Kidney epithelial cell (primary cell): Measurements from ENCODE around the gene XRN2. TPM values are rescaled to one million over a fixed set of nuclear protein-coding genes. Genes with fewer than 3 reads are reported as not detected.
"Not testable (repeated sequence)": the region's sequence is repeated elsewhere in the genome, so short reads cannot be mapped to it uniquely, and the experiment has no call there.

Experiments
- DNase-seq: peaks from one replicate; pipeline ENCODE4 v3.0.0-alpha.2; 2010; ENCODE audit warnings: low read depth
- H3K27me3 ChIP-seq: 2 replicates; pipeline ENCODE4 v1.6.0; 2011; ENCODE audit warnings: low read length; ENCODE audit not compliant: control insufficient read depth, insufficient read depth
- H3K36me3 ChIP-seq: 2 replicates; pipeline ENCODE4 v1.5.1; 2011; ENCODE audit warnings: low read length; ENCODE audit not compliant: control insufficient read depth, insufficient read depth
- H3K4me3 ChIP-seq: 2 replicates; pipeline ENCODE4 v1.5.1; 2011; ENCODE audit warnings: low read depth, mild to moderate bottlenecking, control low read depth, low read length
- total RNA-seq: library from RNA; depleted of rRNA; stranded (reverse); fragments of >200 nt; gene quantifications from 2 replicates; pipeline ENCODE4 v1.2.3, GENCODE V29; 2015
- TF ChIP-seq, protein P1 (sequence below): IDR thresholded peaks from 2 replicates; pipeline ENCODE4 v1.5.1; 2011; ENCODE audit warnings: mild to moderate bottlenecking, moderate library complexity, low read length, control low read depth, inconsistent platforms; ENCODE audit not compliant: insufficient read depth, poor library complexity, severe bottlenecking

Gene XRN2
- total RNA-seq, 1 donor from 2014 or later = 107 TPM

DNA sequence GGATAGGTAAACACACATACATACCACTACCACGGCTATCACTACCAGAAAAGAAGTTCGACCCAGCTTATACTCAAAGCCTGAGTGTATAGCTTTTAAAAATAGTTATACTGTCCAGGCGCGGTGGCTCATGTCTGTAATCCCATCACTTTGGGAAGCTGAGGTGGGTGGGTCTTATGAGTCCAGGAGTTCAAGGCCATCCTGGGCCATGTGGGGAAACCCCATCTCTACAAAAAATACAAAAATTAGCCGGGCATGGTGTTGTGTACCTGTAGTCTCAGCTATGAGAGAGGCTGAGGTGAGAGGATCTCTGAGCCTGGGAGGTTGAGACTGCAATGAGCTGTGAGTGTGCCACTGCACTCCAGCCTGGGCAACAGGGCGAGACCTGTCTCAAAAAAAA is 61.3 kb downstream of the XRN2 start:
- Histone ChIP-seq H3K27me3 (no peaks in the 10 kb centered on the region), H3K4me3 (no peak overlapping the region), H3K36me3 (peaks cover 3% of the 10 kb centered on the region)
- TF ChIP-seq, protein P1, sequence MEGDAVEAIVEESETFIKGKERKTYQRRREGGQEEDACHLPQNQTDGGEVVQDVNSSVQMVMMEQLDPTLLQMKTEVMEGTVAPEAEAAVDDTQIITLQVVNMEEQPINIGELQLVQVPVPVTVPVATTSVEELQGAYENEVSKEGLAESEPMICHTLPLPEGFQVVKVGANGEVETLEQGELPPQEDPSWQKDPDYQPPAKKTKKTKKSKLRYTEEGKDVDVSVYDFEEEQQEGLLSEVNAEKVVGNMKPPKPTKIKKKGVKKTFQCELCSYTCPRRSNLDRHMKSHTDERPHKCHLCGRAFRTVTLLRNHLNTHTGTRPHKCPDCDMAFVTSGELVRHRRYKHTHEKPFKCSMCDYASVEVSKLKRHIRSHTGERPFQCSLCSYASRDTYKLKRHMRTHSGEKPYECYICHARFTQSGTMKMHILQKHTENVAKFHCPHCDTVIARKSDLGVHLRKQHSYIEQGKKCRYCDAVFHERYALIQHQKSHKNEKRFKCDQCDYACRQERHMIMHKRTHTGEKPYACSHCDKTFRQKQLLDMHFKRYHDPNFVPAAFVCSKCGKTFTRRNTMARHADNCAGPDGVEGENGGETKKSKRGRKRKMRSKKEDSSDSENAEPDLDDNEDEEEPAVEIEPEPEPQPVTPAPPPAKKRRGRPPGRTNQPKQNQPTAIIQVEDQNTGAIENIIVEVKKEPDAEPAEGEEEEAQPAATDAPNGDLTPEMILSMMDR = no peak
- DNase-seq = no peak

DNA sequence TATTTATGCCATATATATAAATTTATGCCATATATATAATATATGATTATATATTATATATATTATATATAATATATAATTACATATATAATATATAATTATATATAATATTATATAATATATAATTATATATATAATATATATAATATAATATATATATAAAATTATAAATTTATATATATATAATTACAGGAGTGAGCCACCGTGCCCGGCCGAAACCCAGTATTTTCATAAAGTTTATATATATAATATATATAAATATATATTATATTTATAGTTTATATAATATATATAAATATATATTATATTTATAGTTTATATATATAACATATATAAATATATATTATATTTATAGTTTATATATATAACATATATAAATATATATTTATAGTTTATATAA is 62.6 kb downstream of the XRN2 start:
- TF ChIP-seq, protein P1 = no peak

DNA sequence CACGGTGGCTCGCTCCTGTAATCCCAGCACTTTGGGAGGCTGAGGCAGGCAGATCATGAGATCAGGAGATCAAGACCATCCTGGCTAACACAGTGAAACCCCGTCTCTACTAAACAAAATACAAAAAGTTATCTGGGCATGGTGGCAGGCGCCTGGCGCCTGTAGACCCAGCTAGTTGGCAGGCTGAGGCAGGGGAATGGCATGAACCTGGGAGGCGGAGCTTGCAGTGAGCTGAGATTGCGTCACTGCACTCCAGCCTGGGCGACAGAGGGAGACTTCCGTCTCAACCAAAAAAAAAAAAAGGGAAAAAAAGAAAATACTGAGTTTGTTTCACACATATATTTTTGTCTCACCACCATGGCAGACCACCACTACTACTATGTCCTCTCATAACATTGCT is 63.1 kb downstream of the XRN2 start:
- DNase-seq, H3K27me3 ChIP-seq, H3K4me3 ChIP-seq, H3K36me3 ChIP-seq: not testable (repeated sequence)

More for the DNA sequence above, 62.6 kb downstream of the XRN2 start:
- H3K27me3 ChIP-seq = no peaks in the 10 kb centered on the region
- no peak overlapping the region for H3K4me3 ChIP-seq
- peaks cover 3% of the 10 kb centered on the region for H3K36me3 ChIP-seq
- DNase-seq = no peak

DNA sequence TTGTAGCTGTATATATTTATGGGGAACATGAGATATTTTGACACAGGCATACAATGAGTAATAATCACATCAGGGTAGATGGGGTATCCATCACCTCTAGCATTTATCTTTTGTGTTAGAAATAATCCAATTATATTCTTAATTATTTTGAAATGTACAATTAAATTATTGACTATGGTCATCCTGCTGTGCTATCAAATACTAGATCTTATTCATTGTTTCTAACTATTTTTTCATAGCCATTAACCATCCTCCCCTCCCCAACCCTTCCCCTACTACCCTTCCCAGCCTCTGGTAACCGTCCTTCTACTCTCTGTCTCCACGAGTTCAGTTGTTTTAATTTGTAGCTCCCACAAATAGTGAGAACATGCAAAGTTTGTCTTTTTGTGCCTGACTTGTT is 65.7 kb downstream of the XRN2 start:
- Histone ChIP-seq H3K4me3 (no peak overlapping the region), H3K36me3 (peaks cover 2% of the 10 kb centered on the region), H3K27me3 (no peaks in the 10 kb centered on the region)
- DNase-seq = no peak
- TF ChIP-seq, protein P1 = no peak

DNA sequence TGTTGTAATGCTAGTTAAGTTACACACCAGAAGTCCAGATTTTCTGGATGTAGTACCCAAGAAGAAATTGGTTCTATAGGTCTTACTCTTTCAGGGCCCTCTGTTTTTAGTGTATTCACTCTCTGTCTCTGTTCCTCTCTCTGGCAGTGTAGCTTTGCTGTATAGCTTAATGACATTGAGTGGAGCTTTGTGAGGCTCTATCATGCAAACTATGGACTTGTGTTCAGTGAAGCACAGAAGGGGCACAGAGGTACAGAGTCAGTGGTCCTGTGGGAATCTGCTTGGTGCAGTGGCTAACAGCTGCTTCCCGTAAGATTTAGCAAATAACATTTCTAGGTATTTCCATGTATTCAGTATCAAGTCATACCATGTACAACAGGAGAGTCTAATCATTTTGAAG is 68.1 kb downstream of the XRN2 start:
- H3K4me3 ChIP-seq = no peak overlapping the region
- peaks cover 1% of the 10 kb centered on the region for H3K36me3 ChIP-seq
- no peak for DNase-seq
- no peaks in the 10 kb centered on the region for H3K27me3 ChIP-seq
- TF ChIP-seq, protein P1 = no peak

DNA sequence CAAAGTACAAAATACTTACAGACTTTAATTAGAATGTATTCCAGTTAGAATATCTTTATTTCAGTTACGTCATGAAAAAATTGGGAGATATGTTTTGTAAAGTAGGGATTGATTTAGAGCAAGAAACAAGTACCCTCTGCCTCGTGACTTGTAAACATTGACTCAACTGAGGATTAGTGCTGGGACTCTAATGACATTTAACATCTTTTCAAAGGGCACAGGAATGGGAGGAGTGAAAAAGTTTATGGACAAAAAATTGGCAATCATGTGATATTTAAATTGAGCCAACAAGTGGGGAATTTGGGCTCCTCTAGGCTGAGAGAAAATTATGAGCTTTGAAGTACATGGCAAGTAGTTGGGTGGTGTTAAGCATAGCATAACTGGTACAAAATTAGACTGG is 68.9 kb downstream of the XRN2 start:
- Histone ChIP-seq H3K27me3 (no peaks in the 10 kb centered on the region), H3K36me3 (peaks cover 1% of the 10 kb centered on the region), H3K4me3 (no peak overlapping the region)
- TF ChIP-seq, protein P1 = no peak
- DNase-seq = no peak
